ENCODE measurements around the gene GNB5.
A peak's percentile ranks its signal among the peaks of the same experiment; 100 is the strongest.

The GNB5 gene

DNA sequence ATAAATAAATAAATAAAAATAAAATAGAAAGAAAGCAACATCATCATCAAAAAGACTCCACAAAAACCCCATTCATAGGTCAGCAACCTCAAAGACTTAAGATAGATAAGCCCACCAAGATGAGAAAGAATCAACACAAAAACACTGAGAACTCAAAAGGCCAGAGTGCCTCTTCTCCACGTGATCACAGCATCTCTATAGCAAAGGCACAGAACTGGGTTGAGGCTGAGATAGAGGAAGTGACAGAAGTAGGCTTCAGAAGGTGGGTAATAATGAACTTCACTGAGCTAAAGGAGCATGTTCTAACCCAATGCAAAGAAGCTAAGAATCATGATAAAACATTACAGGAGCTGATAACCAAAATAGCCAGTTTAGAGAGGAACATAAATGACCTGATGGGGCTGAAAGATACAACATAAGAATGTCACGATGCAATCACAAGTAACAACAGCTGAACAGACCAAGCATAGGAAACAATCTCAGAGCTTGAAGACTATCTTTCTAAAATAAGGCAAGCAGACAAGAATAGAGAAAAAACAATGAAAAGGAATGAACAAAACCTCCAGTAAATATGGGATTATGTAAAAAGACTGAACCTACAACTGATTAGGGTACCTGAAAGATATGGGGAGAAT, 26.4 kb downstream of the GNB5 start:
- DNase-seq = peak; percentile 23

DNA sequence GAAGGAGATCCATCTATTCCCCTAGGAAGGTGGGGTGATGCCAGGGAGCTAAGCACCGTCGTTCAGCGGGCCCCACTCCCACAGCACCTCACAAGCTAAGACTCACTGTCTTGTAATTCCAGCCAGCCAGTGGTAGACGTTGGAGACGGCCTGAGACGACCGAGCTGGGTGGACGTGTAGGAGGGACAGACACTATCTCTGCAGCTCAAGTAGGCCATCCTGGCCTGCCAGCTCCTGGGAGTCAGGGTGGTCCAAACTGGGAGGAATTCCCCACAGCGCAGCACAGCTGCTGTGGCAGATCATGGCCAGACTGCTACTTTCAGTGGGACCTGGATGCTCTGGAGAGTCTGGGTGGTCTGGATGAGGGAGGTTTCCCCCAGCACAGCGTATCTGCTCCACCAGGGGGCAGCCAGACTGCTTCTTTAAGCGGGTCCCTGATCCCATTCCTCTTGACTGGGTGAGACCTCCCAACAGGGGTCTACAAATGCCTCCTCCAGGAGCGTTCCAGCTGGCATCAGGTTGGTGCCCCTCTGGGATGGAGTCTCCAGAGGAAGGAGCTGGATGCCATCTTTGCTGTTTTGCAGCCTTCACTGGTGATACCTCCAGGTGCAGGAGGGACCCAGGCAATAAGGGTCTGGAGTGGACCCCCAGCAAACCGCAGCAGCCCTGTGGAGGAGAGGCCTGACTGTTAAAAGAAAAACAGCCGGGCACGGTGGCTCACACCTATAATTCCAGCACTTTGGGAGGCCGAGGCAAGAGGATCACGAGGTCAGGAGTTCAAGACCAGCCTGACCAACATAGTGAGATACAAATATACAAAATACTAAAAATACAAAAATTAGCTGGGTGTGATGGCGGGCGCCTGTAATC, 27.6 kb downstream of the GNB5 start:
- DNase-seq = no peak

DNA sequence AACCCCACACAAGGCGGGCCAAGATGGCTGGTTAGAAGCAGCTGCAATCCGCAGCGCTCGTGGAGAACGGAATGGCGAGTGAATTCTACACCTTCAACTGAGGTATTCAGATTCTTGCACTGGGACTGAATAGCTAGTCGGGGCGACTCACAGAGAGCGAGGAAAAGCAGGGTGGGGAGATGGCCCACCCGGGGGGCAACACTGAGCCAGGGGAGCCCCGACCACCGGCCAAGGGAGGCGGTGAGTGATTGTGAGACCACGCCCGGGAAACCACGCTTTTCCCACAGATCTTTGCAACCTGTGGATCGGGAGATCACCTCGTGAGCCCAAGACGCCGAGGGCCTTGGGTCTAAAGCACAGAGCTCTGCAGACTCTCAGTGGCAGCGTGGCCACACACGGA, 28.3 kb downstream of the GNB5 start:
- no peak for DNase-seq

DNA sequence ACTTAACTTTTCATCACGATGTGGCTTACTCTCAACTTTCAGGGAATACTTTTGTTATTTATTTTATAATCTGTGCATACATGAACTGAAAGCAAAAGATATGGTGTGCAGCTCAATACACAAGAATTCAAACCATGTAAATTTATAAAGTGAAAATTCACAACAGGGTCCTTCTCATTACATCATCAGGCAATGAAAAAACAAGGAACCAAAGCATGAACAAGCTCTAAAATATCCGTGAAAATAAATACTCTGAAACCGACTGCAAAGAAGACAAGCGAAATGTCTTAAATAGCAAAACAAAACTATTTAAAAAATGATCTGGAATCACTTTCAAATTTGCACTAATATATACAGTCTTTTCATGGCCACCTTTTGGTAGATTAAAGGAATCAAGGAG, 28.9 kb downstream of the GNB5 start:
- peak; percentile 58 for DNase-seq

DNA sequence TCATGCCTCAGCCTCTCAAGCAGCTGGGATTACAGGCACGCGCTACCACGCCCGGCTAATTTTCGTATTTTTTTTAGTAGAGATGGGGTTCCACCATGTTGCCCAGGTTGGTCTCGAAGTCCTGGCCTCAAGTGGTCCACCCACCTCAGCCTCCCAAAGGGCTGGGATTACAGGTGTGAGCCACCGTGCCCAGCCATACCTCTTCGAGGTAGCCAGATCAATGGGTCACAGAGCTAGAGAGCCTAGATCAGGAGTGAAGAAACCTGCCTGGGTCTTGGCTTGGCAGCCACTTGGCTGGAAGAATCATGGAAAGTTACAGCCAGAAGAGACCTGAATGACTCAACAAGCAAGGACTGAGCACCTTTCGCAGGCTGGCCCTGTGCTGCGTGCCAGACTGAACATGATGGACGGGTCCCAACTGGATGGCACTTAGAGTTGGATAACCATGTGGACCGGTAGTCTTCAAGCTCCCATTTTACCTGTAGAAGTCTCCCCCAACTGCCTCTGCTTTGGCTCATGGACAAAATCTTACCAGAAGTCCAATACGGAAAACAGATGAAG, 29.7 kb downstream of the GNB5 start:
- DNase-seq = no peak

DNA sequence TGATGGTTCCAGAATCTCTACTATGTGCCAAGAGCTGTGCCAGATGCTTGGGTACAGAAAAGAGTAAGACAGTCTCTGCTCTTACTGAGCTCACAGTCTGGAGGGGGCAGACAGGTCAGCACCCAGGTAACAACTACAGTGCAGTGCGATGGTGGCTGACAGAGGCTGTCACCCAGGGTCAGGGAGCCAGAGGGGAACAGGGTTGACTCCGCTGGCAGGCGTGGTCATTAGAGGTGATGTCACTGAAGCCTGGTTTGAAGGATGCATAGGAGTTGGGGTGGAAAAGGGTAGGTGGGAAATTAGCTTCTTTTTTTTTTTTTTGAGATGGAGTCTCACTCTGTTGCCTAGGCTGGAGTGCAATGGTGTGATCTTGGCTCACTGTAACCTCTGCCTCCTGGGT, 31.5 kb downstream of the GNB5 start:
- DNase-seq = no peak

DNA sequence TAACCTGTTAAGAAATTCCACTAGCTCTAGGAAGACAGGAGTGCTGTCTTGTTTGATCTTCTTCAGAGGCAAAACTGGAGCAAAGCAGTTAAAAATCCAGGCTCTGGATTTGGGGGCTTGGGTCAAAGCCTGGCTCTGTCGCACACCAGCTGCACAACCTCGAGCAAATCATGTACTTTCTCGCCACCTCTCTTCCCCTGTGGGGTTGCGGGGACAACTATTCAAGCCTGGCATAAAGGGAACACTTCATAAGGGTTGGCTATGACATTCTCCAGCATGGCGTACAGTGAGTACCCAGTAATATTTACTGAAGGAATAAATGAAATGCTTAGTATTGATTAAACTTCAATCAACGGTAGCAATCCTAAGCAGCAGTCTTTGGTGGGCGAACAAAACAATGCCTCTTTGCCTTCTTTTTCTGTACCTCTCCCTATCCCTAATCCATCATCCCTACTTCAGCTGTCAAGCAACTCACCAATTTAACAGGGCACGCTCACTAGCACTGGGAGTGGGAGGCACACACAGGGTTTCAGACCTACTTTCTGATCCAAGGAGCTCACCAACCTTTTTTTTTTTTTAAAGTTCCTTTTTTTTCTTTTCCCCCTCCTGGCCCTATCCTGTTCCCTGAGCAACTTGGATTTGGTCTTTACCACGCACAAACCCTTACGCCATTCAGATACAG, 33.0 kb downstream of the GNB5 start:
- DNase-seq = no peak

DNA sequence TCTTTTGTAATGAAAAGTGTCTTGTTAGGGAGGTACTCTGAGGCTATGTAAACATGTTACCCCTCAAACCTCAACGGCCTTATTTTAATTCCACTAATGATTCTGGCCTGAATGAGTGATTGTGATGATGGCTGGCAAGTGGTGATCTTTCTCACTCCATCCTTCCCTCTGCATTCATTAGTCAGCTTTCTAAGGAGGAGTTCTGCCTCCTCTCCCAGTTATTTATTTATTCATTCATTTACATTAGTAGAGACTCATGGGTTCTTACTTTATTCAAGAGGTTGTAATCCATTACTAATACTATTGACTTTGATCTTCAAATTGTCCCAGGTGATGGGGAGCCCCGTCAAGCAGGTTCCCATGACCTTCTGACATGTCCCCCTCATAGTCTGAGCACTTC, 35.3 kb downstream of the GNB5 start:
- DNase-seq = no peak

DNA sequence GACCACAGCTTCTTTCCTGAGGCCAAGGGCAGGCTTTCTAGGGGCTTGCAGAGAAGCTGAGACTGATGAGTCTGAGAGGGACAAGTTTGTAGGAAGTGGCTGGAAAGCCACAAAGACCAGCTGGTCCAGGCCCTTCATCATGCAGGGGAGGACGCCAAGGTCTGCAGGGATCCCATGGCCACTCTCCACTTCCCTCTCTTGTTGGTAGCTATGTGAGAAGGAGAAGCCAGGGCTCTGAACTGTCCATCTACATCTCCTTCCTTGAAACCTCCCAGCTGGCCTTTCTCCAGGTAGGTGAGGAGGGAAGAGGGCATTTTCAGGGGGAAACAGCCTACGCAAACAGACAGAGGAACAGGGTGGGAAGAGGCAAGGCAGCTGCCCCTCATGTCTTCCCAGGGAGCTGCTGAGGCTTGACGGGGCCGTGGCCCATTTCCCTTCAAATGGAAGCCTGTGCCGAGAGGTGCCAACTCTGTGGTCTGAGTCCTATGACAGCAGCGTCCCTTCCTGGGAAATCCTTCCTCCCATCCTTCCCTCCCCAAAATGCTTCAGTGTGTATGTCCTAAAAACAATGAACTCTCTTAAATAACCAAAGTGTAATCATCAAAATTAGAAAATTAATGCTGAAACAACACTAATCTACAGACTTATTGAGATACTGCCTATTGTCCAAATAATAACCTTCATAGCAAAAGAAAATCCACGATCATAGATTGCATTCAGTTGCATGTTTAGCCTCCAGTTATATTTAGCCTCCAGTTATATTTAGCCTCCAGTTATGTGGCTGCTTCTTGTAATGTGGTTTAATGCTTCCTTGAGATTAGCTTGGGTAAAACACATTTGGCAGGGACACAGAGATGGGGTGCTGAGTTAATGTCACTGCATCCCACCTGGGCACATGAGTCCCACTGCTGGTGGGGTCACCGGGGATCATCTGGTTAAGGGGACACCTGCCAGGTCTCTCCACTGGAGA, 36.0 kb downstream of the GNB5 start:
- no peak for DNase-seq

DNA sequence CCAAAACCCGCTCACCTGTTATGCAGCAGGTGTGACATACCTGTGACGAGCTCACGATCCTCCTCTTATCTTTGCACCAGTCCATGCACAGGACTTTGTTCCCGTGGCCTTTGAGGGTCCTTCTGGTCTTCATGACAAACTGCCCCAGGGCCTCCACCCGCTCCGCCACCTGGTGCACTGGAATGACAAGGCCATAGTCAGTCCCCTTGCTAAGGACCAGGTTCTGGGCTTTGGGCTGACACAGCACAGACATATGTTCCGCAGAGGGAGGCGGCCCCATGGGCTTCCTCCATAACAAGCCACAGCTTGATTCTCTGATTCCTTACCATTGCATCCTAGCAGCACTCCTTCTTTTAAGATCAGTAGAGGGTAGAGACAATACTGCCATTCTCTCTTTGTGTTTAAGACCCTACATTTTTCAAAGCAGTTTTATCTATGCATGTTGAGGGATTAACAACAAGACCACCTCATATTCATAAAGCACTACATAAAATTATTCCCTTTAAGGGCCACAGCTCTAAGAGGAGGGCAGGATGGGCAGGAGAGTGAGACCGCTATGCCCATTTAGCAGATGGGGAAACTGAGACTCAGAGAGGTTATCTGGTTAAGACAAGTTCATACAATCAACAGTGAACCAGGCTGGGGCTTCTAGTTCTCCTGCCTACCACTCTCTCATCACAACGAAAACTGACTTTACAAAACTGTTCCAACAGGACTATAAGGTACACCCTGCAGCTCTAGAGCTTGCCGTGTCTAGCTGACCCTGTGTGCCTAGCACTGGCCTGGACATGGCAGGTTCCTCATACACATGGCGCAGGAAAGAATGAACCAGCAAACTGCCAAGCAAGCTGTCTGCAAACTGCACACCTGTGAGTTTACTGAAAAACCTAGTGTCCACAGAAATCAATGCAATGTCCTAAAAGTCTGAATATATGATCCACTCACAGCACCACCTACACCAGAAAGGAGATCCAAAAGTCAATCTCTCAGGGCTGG, 37.0 kb downstream of the GNB5 start:
- no peak for DNase-seq

DNA sequence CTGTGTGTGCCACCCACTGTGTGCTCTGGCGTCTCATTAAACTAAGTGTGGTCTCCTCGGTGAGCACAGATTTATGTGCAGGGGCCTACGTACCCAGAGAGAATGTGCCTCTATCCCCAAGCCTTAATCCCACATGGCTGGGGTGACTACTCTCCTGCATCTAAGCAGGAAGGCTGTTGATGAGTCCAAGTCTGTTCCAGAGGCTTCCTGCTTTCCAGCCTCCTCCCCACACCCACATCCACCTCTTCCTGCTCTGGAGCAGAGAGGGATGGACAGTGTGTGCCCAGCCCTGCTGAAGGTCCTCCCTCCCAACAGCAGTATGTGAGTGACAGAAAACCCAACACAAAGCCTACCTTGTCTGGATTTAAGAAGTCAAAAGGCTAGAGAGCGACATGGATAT, 39.8 kb downstream of the GNB5 start:
- DNase-seq = no peak

DNA sequence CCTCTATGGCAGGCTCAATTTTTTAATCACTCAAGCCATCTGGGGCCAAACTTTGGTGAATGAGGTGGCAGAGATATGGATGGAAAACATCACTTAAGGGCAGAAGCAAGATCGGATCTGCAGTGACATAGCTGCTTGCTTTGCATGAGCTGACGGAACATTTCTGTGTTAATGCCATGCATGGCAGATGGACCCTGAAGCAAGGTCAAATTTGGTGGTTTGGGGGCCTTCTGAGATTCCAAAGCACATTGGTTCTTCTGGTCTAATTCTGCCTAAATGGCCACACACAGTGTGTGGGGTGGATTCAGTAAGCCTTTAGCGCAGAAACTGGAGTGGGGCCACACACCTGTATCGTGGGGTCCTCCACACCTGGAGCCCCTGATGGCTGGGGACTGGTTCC, 40.3 kb downstream of the GNB5 start:
- no peak for DNase-seq

DNA sequence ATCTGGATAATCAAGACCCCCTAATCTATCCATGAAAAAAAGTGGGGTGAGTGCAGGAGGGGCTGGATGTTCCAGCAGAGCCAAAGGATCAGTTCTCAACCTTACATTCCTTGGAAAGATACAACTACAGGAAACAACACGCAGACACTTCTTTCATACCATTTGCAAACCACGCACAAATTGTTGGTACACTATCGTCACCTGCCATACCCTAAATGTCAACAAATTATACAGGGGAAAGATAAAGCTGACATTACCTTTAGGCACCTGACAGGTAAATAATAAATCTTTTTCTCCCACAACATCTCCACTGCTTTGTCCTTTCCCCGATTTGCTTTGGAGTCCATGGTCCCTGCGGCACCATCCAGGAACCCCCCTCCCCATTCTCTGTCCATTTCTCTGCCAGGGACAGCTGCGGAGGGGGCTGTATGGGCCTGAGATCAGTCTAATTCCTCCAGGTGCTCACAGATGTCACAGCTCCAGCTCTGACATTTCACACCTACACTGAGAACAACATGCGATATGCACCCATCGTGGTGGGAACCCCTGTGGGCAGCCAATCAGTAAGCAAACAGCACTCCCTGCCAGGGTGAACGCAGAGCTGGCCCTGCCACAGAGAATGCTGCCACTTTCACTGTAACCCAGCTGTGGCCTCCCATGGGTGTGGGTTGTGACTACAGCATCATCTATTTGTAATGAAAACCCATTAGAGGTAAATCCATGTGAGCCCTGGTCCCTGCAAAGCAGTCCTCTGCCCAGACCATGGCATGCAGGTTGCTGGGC, 41.0 kb downstream of the GNB5 start:
- no peak for DNase-seq

DNA sequence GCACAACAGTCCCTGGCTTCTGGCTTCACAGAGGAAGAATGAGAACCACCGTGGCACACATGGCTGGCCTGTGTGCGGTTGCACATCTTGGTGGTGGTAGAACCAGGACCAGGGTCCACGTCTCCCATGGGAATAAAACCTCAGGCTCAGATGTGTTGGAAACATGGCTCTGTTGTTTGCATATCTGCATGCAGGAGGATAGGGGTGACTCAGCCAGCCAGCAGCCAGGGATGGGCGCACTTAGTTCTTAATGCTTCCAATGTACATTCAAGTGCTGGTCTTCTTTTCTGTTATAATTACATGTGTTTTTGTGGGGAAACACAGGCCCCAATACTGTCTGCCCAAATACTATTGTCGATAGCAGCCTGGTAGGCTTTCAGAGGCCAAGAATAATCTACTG, 42.8 kb downstream of the GNB5 start:
- DNase-seq = no peak

DNA sequence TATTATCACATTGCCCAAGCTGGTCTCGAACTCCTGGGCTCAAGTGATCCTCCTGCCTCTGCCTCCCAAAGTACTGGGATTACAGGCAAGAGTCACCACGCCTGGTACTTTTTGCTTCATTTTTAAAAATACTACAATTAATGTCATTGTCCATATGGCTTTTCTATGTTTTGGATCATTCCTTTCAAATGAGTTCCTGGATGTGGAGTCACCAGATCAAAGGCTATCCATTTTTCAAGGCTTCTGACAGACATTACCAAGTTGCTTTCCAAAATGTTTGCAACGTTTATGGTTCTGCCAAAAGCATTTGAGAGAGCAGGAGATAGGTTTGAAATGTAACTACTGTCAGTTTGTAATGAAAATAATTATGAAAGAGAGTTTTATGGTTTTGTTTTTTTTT, 44.4 kb downstream of the GNB5 start:
- DNase-seq = no peak

DNA sequence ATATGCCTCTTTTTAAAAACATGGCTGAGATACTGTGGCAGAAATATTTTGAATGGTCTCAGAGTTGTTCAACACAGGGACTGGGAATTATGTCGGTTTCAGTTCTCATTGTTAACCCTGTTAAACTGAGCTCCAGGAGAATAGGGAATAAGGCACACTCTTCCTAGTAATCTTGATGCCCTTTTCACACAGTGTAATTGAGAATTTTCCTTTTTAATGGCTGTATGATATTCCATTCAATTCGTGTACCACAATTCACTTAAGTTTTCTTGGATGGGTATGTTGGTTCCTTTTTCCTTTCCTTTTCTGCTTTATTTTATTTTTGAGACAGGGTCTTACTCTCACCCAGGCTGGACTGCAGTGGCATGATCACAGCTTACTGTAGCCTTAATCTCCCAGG, 44.9 kb downstream of the GNB5 start:
- no peak for DNase-seq

DNA sequence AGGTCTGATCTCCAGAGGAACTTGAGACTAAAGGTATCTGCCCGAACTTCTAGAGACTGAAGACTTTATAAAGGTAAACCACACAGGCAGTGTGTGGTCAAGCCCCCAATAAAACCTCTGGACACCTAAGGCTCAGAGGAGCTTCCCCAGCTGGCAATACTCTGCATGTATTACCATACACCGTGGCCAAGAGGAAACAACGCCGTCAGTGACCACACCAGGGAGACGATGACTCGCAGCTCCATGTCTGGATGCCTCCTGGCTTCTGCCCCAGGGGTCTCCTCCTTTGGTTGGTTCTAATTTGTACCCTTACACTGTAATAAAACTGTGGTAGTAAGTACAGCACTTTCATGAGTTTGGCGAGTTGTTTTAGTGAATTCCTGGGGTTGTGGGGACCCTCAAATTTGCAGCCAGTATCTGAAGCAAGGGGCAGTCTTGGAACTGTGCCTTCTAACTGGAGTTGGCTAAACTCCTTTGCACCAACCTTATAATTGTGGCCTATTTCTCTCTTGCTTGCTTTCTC, 46.5 kb downstream of the GNB5 start:
- DNase-seq = peak; percentile 82

DNA sequence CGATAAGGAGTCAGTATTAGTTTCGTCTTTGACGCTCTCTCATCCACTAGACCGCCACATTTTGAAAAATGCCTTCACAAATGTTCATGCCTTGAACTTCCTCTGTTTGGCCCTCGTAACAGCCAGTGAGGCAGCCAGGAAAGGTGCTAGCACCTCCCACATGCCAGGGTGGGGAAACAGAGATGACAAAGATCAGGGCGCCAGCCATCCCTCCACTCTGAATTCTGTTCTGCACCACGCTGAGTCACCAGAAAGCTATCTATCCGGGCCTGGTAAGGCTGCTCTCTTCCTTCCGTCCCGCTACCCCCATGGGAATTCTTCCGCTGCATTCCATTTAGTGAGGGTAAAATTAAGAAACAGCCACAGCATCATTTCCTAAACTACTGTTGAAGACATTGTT, 47.3 kb downstream of the GNB5 start:
- DNase-seq = peak; percentile 99

DNA sequence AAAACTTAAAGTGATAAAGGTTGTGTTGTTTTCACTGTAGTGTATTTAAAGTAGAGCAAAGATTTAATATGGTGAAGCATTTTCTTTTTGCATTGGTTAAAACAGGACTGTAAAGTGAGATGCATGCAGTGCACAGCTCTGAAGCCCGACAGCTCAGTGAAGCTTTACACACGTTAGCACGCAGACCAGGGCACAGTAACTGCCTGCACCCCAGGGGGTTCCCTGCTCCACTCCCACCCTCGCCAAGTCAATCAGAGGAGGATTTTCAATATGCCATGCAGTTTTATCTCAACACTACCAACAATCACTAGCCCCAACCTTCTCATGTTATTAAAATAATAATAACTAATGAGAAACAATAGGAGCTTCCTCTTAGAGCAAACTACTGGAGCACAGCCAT, 50.5 kb downstream of the GNB5 start:
- no peak for DNase-seq
